SU-DHL-6 (cell line): ENCODE results near the gene KIAA0319L.

ENCODE experiments used
- H2AFZ ChIP-seq: fragments of 200-600 bp; sonication (generic); 2 replicates; pipeline ENCODE4 v1.6.1; 2014; ENCODE audit warnings: low read depth, mild to moderate bottlenecking, moderate library complexity, mixed read lengths, antibody characterized with exemption, low read length; ENCODE audit not compliant: severe bottlenecking
- H3F3A ChIP-seq: fragments of 200-600 bp; shearing (Covaris generic); 2 replicates; pipeline ENCODE4 v1.6.0; 2016; ENCODE audit warnings: antibody characterized with exemption, mild to moderate bottlenecking; ENCODE audit not compliant: insufficient read depth
- H3K27ac ChIP-seq: fragments of 200-600 bp; sonication (generic); 2 replicates; pipeline ENCODE4 v1.5.1; 2016; ENCODE audit warnings: low read depth, mild to moderate bottlenecking, low read length, moderate library complexity, mixed read lengths
- H3K27me3 ChIP-seq: fragments of 200-600 bp; sonication (generic), shearing (Covaris generic); 2 replicates; pipeline ENCODE4 v1.6.0; 2014; ENCODE audit warnings: mild to moderate bottlenecking, low read length
- H3K36me3 ChIP-seq: fragments of 200-600 bp; sonication (generic); 2 replicates; pipeline ENCODE4 v1.6.1; 2014; ENCODE audit warnings: mild to moderate bottlenecking, low read length, mixed read lengths
- H3K4me2 ChIP-seq: fragments of 300-600, 200-600 bp; shearing (Covaris generic), sonication (generic); 2 replicates; pipeline ENCODE4 v1.6.0; 2014; ENCODE audit warnings: low read length, low read depth, mild to moderate bottlenecking; ENCODE audit not compliant: poor library complexity, severe bottlenecking
- H3K4me3 ChIP-seq: fragments of 200-600 bp; sonication (generic); 2 replicates; pipeline ENCODE4 v1.5.1; 2014; ENCODE audit warnings: antibody characterized with exemption, low read length, mild to moderate bottlenecking, mixed read lengths; ENCODE audit not compliant: insufficient read depth, poor library complexity, severe bottlenecking
- H3K79me2 ChIP-seq: fragments of 200-600 bp; sonication (generic); 2 replicates; pipeline ENCODE4 v1.6.1; 2014; ENCODE audit warnings: mild to moderate bottlenecking, low read length, moderate library complexity; ENCODE audit not compliant: insufficient read depth
- H3K9ac ChIP-seq: fragments of 200-600 bp; sonication (generic); 2 replicates; pipeline ENCODE4 v1.7.0; 2014; ENCODE audit warnings: mild to moderate bottlenecking, low read length
- H3K9me2 ChIP-seq: fragments of 200-600 bp; sonication (generic); replicated peaks from 2 replicates; pipeline ENCODE4 v1.6.1; 2014; ENCODE audit warnings: low read length; ENCODE audit not compliant: insufficient read depth
- H3K9me3 ChIP-seq: fragments of 200-600 bp; sonication (generic); 2 replicates; pipeline ENCODE4 v1.6.1; 2014; ENCODE audit warnings: low read length, mixed read lengths; ENCODE audit not compliant: insufficient read depth
- H4K20me1 ChIP-seq: fragments of 200-600 bp; sonication (generic); 2 replicates; pipeline ENCODE4 v1.6.1; 2014; ENCODE audit warnings: low read depth, mild to moderate bottlenecking, antibody characterized with exemption, low read length, moderate library complexity, mixed read lengths
- CTCF ChIP-seq: fragments of 200-600 bp; sonication (generic); IDR thresholded peaks from one replicate; pipeline ENCODE4 v1.5.1; 2017; ENCODE audit warnings: antibody characterized with exemption, mild to moderate bottlenecking, low read length, moderate library complexity; ENCODE audit not compliant: insufficient read depth, poor library complexity, severe bottlenecking
- EZH2phosphoT487 ChIP-seq: fragments of 200-600 bp; sonication (generic), shearing (Covaris generic); conservative IDR thresholded peaks from 2 replicates; pipeline ENCODE4 v1.6.1; 2018; ENCODE audit warnings: mild to moderate bottlenecking, antibody characterized with exemption, low read length, moderate library complexity, mixed read lengths

The KIAA0319L gene

GRCh38 chr1:35451125-35451528 is 106.1 kb downstream of the KIAA0319L start:
- Histone ChIP-seq H3F3A (no peaks in the 10 kb centered on the region), H3K36me3 (peaks cover 3% of the 10 kb centered on the region; the same call in 1 of the 2 replicates), H3K27me3 (no peaks in the 10 kb centered on the region), H3K9me3 (no peaks in the 10 kb centered on the region), H4K20me1 (no peaks in the 10 kb centered on the region), H3K9ac (no peak overlapping the region), H2AFZ (no peak overlapping the region), H3K4me2 (no peak overlapping the region), H3K27ac (no peak overlapping the region), H3K9me2 (no peaks in the 10 kb centered on the region), H3K4me3 (no peak overlapping the region), H3K79me2 (no peaks in the 10 kb centered on the region)
- TF ChIP-seq EZH2phosphoT487 (no peak), CTCF (peak; percentile 85)

DNA sequence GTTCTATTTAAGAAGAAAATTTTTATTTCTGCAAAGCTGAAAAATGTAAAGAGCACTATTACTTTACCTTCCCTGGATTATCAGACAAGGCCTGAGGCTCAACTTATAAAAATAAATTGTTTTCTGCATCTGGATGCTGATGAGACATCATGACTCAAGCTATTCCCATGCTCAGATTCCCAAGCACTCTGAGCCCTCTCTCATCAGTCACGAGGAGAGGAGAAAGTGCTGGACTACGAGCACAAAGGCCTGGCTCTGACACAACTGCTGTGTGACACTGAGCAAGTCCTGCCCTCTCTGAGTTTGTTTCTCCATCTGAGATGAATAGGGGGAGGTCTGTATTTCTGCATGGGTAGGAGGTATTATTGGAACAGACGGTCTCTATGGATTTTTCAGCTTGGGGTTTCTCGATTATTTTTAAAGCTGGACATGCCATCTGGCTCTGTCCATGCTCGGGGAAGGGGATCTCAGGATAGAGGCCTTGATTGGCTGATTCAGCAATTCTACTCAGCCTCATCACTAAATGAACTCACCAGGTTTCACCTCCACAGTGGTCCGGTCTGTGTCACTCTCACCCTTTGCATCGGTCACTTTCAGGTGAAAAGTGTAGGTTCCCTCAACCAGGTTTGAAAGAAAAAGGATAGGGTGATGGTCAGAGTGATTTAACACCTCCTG is 107.7 kb downstream of the KIAA0319L start:
- no peak overlapping the region for H2AFZ ChIP-seq
- no peak overlapping the region for H3K27ac ChIP-seq
- no peaks in the 10 kb centered on the region for H3K27me3 ChIP-seq
- H3K9me3 ChIP-seq, result no peaks in the 10 kb centered on the region
- no peaks in the 10 kb centered on the region for H3K79me2 ChIP-seq
- H4K20me1 ChIP-seq, result no peaks in the 10 kb centered on the region
- TF ChIP-seq CTCF (no peak), EZH2phosphoT487 (no peak)
- H3K36me3 ChIP-seq, result peaks cover 3% of the 10 kb centered on the region; the same call in 1 of the 2 replicates
- no peak overlapping the region for H3K4me2 ChIP-seq
- no peak overlapping the region for H3K9ac ChIP-seq
- no peak overlapping the region for H3K4me3 ChIP-seq
- H3F3A ChIP-seq, result no peaks in the 10 kb centered on the region
- no peaks in the 10 kb centered on the region for H3K9me2 ChIP-seq

DNA sequence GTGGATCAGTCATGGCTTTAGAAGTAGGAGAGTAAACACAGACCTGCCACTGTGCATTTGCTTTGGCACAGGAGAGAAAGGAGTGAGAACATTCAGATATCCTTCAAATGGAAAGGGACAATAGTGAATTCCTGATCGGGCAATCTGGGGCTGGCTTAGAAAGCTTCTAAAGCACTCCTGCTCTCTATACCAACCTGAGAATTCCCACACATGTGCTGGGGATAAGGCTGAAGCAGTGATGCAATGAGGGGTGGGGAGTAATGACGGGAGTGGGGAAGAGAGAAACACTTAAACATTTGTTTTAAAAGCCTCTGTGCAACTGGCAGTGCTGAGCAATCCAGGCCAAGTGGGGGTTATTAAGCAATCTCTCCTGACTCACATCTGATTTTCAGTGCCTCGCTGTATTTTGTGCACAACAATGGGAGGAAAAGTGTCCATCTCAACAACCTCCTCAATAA is 108.8 kb downstream of the KIAA0319L start:
- Histone ChIP-seq H3K27me3 (no peaks in the 10 kb centered on the region), H3K4me3 (no peak overlapping the region), H3K27ac (no peak overlapping the region), H3K36me3 (peaks cover 3% of the 10 kb centered on the region; the same call in 1 of the 2 replicates), H3K4me2 (no peak overlapping the region), H2AFZ (no peak overlapping the region), H3K9ac (no peak overlapping the region), H3K79me2 (no peaks in the 10 kb centered on the region), H4K20me1 (no peaks in the 10 kb centered on the region), H3F3A (no peaks in the 10 kb centered on the region), H3K9me2 (no peaks in the 10 kb centered on the region), H3K9me3 (no peaks in the 10 kb centered on the region)
- TF ChIP-seq EZH2phosphoT487 (no peak), CTCF (no peak)
